Measurements from ENCODE around the gene CLIC5.

DNA sequence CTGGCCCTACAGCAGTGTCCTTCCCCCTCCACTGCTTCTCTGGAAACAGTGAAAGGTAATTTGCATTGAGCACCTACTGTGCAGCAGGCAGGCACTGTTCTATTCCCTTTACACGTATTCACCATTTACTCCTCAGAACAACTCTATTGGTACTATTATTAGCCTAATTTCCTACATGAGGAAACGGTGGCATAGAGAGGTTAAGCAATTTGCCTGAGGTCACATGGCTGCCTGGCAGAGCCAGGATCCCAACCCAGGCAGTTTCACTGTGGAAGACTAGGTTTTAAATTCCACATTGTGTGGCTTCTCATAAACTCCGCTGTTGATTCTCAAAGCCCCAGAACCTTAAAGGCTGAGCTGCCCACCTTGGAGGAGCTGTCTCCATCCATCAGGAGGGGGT, 72.7 kb downstream of the CLIC5 start:
- TF ChIP-seq, protein P1, sequence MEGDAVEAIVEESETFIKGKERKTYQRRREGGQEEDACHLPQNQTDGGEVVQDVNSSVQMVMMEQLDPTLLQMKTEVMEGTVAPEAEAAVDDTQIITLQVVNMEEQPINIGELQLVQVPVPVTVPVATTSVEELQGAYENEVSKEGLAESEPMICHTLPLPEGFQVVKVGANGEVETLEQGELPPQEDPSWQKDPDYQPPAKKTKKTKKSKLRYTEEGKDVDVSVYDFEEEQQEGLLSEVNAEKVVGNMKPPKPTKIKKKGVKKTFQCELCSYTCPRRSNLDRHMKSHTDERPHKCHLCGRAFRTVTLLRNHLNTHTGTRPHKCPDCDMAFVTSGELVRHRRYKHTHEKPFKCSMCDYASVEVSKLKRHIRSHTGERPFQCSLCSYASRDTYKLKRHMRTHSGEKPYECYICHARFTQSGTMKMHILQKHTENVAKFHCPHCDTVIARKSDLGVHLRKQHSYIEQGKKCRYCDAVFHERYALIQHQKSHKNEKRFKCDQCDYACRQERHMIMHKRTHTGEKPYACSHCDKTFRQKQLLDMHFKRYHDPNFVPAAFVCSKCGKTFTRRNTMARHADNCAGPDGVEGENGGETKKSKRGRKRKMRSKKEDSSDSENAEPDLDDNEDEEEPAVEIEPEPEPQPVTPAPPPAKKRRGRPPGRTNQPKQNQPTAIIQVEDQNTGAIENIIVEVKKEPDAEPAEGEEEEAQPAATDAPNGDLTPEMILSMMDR (IDR thresholded peaks at IDR 0.05; ENCODE audit: insufficient read depth, low read length), result no peak
- TF ChIP-seq, protein P2, sequence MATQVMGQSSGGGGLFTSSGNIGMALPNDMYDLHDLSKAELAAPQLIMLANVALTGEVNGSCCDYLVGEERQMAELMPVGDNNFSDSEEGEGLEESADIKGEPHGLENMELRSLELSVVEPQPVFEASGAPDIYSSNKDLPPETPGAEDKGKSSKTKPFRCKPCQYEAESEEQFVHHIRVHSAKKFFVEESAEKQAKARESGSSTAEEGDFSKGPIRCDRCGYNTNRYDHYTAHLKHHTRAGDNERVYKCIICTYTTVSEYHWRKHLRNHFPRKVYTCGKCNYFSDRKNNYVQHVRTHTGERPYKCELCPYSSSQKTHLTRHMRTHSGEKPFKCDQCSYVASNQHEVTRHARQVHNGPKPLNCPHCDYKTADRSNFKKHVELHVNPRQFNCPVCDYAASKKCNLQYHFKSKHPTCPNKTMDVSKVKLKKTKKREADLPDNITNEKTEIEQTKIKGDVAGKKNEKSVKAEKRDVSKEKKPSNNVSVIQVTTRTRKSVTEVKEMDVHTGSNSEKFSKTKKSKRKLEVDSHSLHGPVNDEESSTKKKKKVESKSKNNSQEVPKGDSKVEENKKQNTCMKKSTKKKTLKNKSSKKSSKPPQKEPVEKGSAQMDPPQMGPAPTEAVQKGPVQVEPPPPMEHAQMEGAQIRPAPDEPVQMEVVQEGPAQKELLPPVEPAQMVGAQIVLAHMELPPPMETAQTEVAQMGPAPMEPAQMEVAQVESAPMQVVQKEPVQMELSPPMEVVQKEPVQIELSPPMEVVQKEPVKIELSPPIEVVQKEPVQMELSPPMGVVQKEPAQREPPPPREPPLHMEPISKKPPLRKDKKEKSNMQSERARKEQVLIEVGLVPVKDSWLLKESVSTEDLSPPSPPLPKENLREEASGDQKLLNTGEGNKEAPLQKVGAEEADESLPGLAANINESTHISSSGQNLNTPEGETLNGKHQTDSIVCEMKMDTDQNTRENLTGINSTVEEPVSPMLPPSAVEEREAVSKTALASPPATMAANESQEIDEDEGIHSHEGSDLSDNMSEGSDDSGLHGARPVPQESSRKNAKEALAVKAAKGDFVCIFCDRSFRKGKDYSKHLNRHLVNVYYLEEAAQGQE (IDR thresholded peaks at IDR 0.05; ENCODE audit: insufficient replicate concordance, low read depth), result no peak
- no peak for TF ChIP-seq POLR2AphosphoS5 (IDR thresholded peaks at IDR 0.05; ENCODE audit: low read depth)
- no peak for TF ChIP-seq GABPA (IDR thresholded peaks at IDR 0.05; ENCODE audit: low read depth)

All from HL-60 (cell line).